ENCODE data around the gene INKA1. TPM values are rescaled to one million over a fixed set of nuclear protein-coding genes. Genes with fewer than 3 reads are reported as not detected.

INKA1 gene
- total RNA-seq, 1 experiment from 2014 or later = 1.3 TPM

- Histone ChIP-seq H3K9me3 (ENCODE audit: low read length) (no peaks in the 10 kb centered on the region), H3K9me2 (replicated peaks; ENCODE audit: low read length) (no peaks in the 10 kb centered on the region), H3K79me2 (ENCODE audit: low read length) (no peaks in the 10 kb centered on the region), H3F3A (ENCODE audit: low read length, unreplicated experiment) (no peaks in the 10 kb centered on the region), H3K27ac (ENCODE audit: low read length) (no peak overlapping the region), H2AFZ (ENCODE audit: low read length) (no peak overlapping the region), H3K27me3 (ENCODE audit: low read length) (no peaks in the 10 kb centered on the region), H3K4me1 (ENCODE audit: insufficient read depth, low read length) (peaks cover 4% of the 10 kb centered on the region; the same call in 1 of the 2 replicates), H3K4me2 (ENCODE audit: low read length) (no peak overlapping the region), H4K20me1 (ENCODE audit: low read length) (no peaks in the 10 kb centered on the region), H3K36me3 (ENCODE audit: low read depth, low read length) (peaks cover 46% of the 10 kb centered on the region), H3K4me3 (ENCODE audit: low read length) (no peak overlapping the region), H3K9ac (ENCODE audit: low read length) (no peak overlapping the region)
- no peak for TF ChIP-seq EZH2 (IDR thresholded peaks at IDR 0.05; ENCODE audit: low read length, unreplicated experiment)
- TF ChIP-seq EZH2phosphoT487 (IDR thresholded peaks at IDR 0.05; ENCODE audit: borderline replicate concordance, low read length) = no peak
- intact Hi-C loops (cut with micrococcal nuclease) = no loop called here
- no TSS peak for BruUV-seq (replicated peaks)
- ChIA-PET POLR2A (ENCODE audit: unreplicated experiment) (no interaction called here), CTCF (no interaction called here)
- DNase-seq = no peak
- no peak for ATAC-seq
These were observed 39.9 kb downstream of the INKA1 start for GRCh38 chr3:49842843-49843517.

GRCh38 chr3:49844464-49845183 is 41.6 kb downstream of the INKA1 start:
- peaks cover 39% of the 10 kb centered on the region for H3K36me3 ChIP-seq (ENCODE audit: low read depth, low read length)
- no peaks in the 10 kb centered on the region for H3K79me2 ChIP-seq (ENCODE audit: low read length)
- peak; percentile 48; the same call in 1 of the 2 replicates for ATAC-seq
- peak; percentile 35 for DNase-seq
- H3F3A ChIP-seq (ENCODE audit: low read length, unreplicated experiment) = no peaks in the 10 kb centered on the region
- no peak overlapping the region for H3K27ac ChIP-seq (ENCODE audit: low read length)
- no peak overlapping the region for H3K4me3 ChIP-seq (ENCODE audit: low read length)
- no peak overlapping the region for H3K9ac ChIP-seq (ENCODE audit: low read length)
- H2AFZ ChIP-seq (ENCODE audit: low read length) = no peak overlapping the region
- no peaks in the 10 kb centered on the region for H3K9me3 ChIP-seq (ENCODE audit: low read length)
- no peak overlapping the region for H3K4me2 ChIP-seq (ENCODE audit: low read length)
- intact Hi-C loops (cut with micrococcal nuclease) = no loop called here
- POLR2A ChIA-PET (ENCODE audit: unreplicated experiment) = interaction anchor here (0.6 kb wide), 1 partner anchor 86 kb away, joined by 5 read pairs; no protein-coding TSS in a partner anchor
- H3K27me3 ChIP-seq (ENCODE audit: low read length) = no peaks in the 10 kb centered on the region
- CTCF ChIA-PET = no interaction called here
- TF ChIP-seq EZH2phosphoT487 (IDR thresholded peaks at IDR 0.05; ENCODE audit: borderline replicate concordance, low read length) (no peak), CTCF (conservative IDR thresholded peaks at IDR 0.05; ENCODE audit: low read depth, low read length) (no peak), EZH2 (IDR thresholded peaks at IDR 0.05; ENCODE audit: low read length, unreplicated experiment) (no peak)
- no peaks in the 10 kb centered on the region for H4K20me1 ChIP-seq (ENCODE audit: low read length)
- H3K9me2 ChIP-seq (replicated peaks; ENCODE audit: low read length) = no peaks in the 10 kb centered on the region
- no TSS peak for BruUV-seq (replicated peaks)
- peaks cover 4% of the 10 kb centered on the region; the same call in 1 of the 2 replicates for H3K4me1 ChIP-seq (ENCODE audit: insufficient read depth, low read length)

GRCh38 chr3:49845694-49846093 is 42.6 kb downstream of the INKA1 start:
- no peak overlapping the region for H3K27ac ChIP-seq (ENCODE audit: low read length)
- ChIA-PET CTCF (no interaction called here), POLR2A (ENCODE audit: unreplicated experiment) (interaction anchor here (0.7 kb wide), 1 partner anchor 35 kb away, joined by 5 read pairs; no protein-coding TSS in a partner anchor)
- H3K4me3 ChIP-seq (ENCODE audit: low read length) = no peak overlapping the region
- DNase-seq = no peak
- H3K36me3 ChIP-seq (ENCODE audit: low read depth, low read length) = peaks cover 36% of the 10 kb centered on the region
- H3K9ac ChIP-seq (ENCODE audit: low read length) = no peak overlapping the region
- H3K4me2 ChIP-seq (ENCODE audit: low read length) = no peak overlapping the region
- BruUV-seq (replicated peaks) = no TSS peak
- H3K79me2 ChIP-seq (ENCODE audit: low read length) = no peaks in the 10 kb centered on the region
- no peak overlapping the region for H2AFZ ChIP-seq (ENCODE audit: low read length)
- no peaks in the 10 kb centered on the region for H3K9me2 ChIP-seq (replicated peaks; ENCODE audit: low read length)
- ATAC-seq = no peak
- TF ChIP-seq EZH2 (IDR thresholded peaks at IDR 0.05; ENCODE audit: low read length, unreplicated experiment) (no peak), EZH2phosphoT487 (IDR thresholded peaks at IDR 0.05; ENCODE audit: borderline replicate concordance, low read length) (no peak), CTCF (conservative IDR thresholded peaks at IDR 0.05; ENCODE audit: low read depth, low read length) (no peak)
- H4K20me1 ChIP-seq (ENCODE audit: low read length) = no peaks in the 10 kb centered on the region
- intact Hi-C loops (cut with micrococcal nuclease) = no loop called here
- H3K27me3 ChIP-seq (ENCODE audit: low read length) = no peaks in the 10 kb centered on the region
- H3K4me1 ChIP-seq (ENCODE audit: insufficient read depth, low read length) = peaks cover 4% of the 10 kb centered on the region; the same call in 1 of the 2 replicates
- H3F3A ChIP-seq (ENCODE audit: low read length, unreplicated experiment) = no peaks in the 10 kb centered on the region
- H3K9me3 ChIP-seq (ENCODE audit: low read length) = no peaks in the 10 kb centered on the region

Small RNAs within 50 kb of the gene (microRNA-seq; reads per million reads assigned to microRNA genes)
- gene MIR5193 (ENCODE audit: unreplicated experiment) = not detected

Other genes with a start within 250 kb of the INKA1 start
- gene BSN, start 248.8 kb upstream of the INKA1 start, total RNA-seq (2014; rRNA removed) = 0.80 and 0.92 TPM in 2 replicates
- 236 and 246 TPM in 2 replicates for gene APEH, start 128.9 kb upstream of the INKA1 start, total RNA-seq (2014; rRNA removed)
- gene MST1, start 113.8 kb upstream of the INKA1 start, total RNA-seq (2014; rRNA removed) = 1.7 and 2.8 TPM in 2 replicates
- gene RNF123, start 113.7 kb upstream of the INKA1 start, total RNA-seq (2014; rRNA removed) = 38.6 and 43.0 TPM in 2 replicates
- 1.8 and 2.1 TPM in 2 replicates for gene AMIGO3, start 83.6 kb upstream of the INKA1 start, total RNA-seq (2014; rRNA removed)
- 69.5 and 83.9 TPM in 2 replicates for gene GMPPB, start 79.3 kb upstream of the INKA1 start, total RNA-seq (2014; rRNA removed)
- gene IP6K1, start 16.7 kb upstream of the INKA1 start, total RNA-seq (2014; rRNA removed) = 50.3 and 51.0 TPM in 2 replicates
- gene CDHR4, start 3.4 kb upstream of the INKA1 start, total RNA-seq (2014; rRNA removed) = not detected in 2 replicates
- gene UBA7, start 10.7 kb downstream of the INKA1 start, total RNA-seq (2014; rRNA removed) = 3.3 and 3.6 TPM in 2 replicates
- 21.6 and 27.8 TPM in 2 replicates for gene TRAIP, start 53.3 kb downstream of the INKA1 start, total RNA-seq (2014; rRNA removed)
- gene CAMKV, start 66.6 kb downstream of the INKA1 start, total RNA-seq (2014; rRNA removed) = 0.58 TPM in 1 of 2 replicates, not detected in the other
- 39.0 and 70.6 TPM in 2 replicates for gene MST1R, start 100.6 kb downstream of the INKA1 start, total RNA-seq (2014; rRNA removed)
- gene MON1A, start 126.5 kb downstream of the INKA1 start, total RNA-seq (2014; rRNA removed) = 20.8 and 24.9 TPM in 2 replicates
- gene RBM6, start 136.9 kb downstream of the INKA1 start, total RNA-seq (2014; rRNA removed) = 64.6 and 73.5 TPM in 2 replicates

Measured in PC-3 (cell line).